ENCODE measurements around the gene BPIFA2. TPM values are rescaled to one million over a fixed set of nuclear protein-coding genes. Genes with fewer than 3 reads are reported as not detected.

BPIFA2 gene
- total and polyA plus RNA-seq, 9 of the 15 experiments (the other 6 are each of a cell fraction or from before 2014, with no cell fraction given), result not detected

DNA sequence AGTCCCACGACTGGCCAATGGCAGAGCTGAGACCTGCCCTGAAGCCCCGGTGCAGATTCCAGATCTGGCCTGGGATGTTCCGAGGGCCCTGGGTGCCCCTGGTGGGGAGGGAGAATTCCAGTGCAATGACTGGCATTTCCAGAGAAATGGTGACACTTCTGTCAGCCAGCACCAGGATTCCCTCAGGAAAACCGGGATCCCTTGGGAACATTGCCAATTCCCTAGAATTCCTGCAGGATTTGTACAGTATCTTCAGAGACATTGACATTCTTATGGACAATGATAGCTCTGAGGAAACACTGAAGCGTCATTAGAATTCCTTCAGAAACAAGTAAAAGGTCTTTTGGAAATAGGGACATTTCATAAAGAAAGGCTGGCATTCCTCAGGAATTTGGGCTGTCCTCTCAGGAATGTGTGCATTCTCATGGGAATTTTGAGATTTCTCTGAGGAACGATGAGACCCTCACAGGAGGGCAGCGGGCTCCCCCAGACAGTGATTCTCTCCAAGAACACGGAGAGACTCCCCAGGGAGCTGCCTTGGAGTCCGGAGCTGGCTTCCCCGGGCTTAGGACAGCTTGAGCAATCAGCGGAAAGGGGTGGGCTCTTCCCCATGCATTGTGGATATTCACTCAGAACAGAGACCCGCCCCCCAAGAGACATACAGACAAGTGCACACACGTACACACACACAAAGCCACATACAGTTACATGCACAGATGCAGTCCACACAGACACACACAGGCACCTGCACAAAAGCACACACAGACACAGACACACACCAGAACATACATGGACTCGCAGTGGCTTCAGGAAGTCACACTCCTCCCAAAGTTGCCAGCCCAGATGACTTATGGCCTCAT lies 35.2 kb upstream of the BPIFA2 start:
- 1% methylated on average over 14 of the region's 14 CpGs for WGBS (ENCODE audit: insufficient coverage, low coverage, missing lambda C conversion rate)
- no peaks in the 10 kb centered on the region for H3K36me3 ChIP-seq (ENCODE audit: control insufficient read depth, insufficient read depth, low read length)
- TF ChIP-seq NFRKB (IDR thresholded peaks at IDR 0.05; ENCODE audit: low read depth) (no peak), L3MBTL2 (IDR thresholded peaks at IDR 0.05) (no peak), PHF20 (IDR thresholded peaks at IDR 0.05; ENCODE audit: partially characterized antibody) (no peak), BRD9 (IDR thresholded peaks at IDR 0.05; ENCODE audit: low read depth, partially characterized antibody) (no peak)
- H4K20me1 ChIP-seq (replicated peaks; ENCODE audit: control insufficient read depth, insufficient read depth, low read length), result no peaks in the 10 kb centered on the region
- BruUV-seq (replicated peaks), result no TSS peak
- no peak overlapping the region for H3K9ac ChIP-seq (ENCODE audit: insufficient read depth in 1 of 2, low read depth in 2 of 2, low read length in 2 of 2)
- no peak for DNase-seq (ENCODE audit: extremely low read depth in 1 of 4, low spot score in 3 of 4)
- ATAC-seq, result no peak
- intact Hi-C loops (cut with micrococcal nuclease), result no loop called here
- H3K9me1 ChIP-seq (ENCODE audit: control insufficient read depth, insufficient read depth, low read length), result no peaks in the 10 kb centered on the region
- no peak overlapping the region for H3K4me2 ChIP-seq (ENCODE audit: insufficient read depth, low read length)
- H3K9me3 ChIP-seq (replicated peaks; ENCODE audit: control insufficient read depth, insufficient read depth, low read depth, low read length), result no peaks in the 10 kb centered on the region
- H2AFZ ChIP-seq (ENCODE audit: low read depth, low read length), result no peak overlapping the region
- H3K79me2 ChIP-seq (ENCODE audit: control insufficient read depth, insufficient read depth, low read length), result no peaks in the 10 kb centered on the region
- no peak for FAIRE-seq
- ChIA-PET CTCF (ENCODE audit: low intra/inter-chr PET ratio) (no interaction called here), POLR2A (no interaction called here)
- no peaks in the 10 kb centered on the region for H3K4me1 ChIP-seq (replicated peaks in 1 of 2; ENCODE audit: control insufficient read depth in 2 of 2, insufficient read depth in 2 of 2, low read length in 2 of 2)
- H3K27ac ChIP-seq (ENCODE audit: extremely low read depth, low read depth, low read length), result no peak overlapping the region
- H3K27me3 ChIP-seq (ENCODE audit: control insufficient read depth in 2 of 2, insufficient read depth in 2 of 2, low read length in 2 of 2), result peaks cover 4 to 27% of the 10 kb centered on the region in 2 experiments
- H3K4me3 ChIP-seq, result no peak overlapping the region
- in situ Hi-C loops (cut with MboI), result no loop called here

DNA sequence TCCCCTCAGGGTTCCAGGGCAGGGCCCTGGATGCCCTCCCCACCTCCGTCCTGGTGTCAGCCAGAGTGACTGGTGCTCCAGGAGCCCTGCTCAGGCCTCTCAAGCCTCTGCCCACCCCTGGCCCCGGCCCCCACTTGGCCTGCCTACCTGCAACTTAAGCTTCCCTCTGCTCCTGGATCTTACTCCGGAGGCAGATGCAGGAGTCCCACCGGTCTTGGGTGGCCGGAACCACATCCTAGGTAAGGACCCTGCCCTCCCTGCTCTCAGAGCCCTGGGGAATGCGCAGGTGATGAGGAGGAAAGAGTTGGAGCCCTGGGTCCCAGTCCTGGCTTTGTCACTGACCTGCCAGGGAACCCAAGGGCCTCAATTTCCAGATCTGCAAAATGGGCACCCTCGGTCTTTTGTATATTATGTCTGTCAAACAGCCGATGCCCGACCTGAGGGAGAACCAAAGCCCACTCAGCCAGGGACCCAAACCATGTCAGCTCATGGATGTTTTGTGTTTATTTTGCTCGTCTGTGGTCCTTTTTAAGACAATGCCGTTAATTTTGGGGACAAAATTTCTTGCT lies 34.5 kb upstream of the BPIFA2 start:
- Histone ChIP-seq H4K20me1 (replicated peaks; ENCODE audit: control insufficient read depth, insufficient read depth, low read length) (no peaks in the 10 kb centered on the region), H3K4me2 (ENCODE audit: insufficient read depth, low read length) (no peak overlapping the region), H3K36me3 (ENCODE audit: control insufficient read depth, insufficient read depth, low read length) (no peaks in the 10 kb centered on the region), H3K4me3 (no peak overlapping the region), H3K27me3 (ENCODE audit: control insufficient read depth in 2 of 2, insufficient read depth in 2 of 2, low read length in 2 of 2) (peaks cover 3 to 27% of the 10 kb centered on the region in 2 experiments; a peak in 4 of 5 replicates), H3K9ac (ENCODE audit: insufficient read depth in 1 of 2, low read depth in 2 of 2, low read length in 2 of 2) (no peak overlapping the region), H3K4me1 (replicated peaks in 1 of 2; ENCODE audit: control insufficient read depth in 2 of 2, insufficient read depth in 2 of 2, low read length in 2 of 2) (no peaks in the 10 kb centered on the region), H3K9me3 (replicated peaks; ENCODE audit: control insufficient read depth, insufficient read depth, low read depth, low read length) (no peaks in the 10 kb centered on the region), H3K79me2 (ENCODE audit: control insufficient read depth, insufficient read depth, low read length) (no peaks in the 10 kb centered on the region), H2AFZ (ENCODE audit: low read depth, low read length) (no peak overlapping the region), H3K9me1 (ENCODE audit: control insufficient read depth, insufficient read depth, low read length) (no peaks in the 10 kb centered on the region), H3K27ac (ENCODE audit: extremely low read depth, low read depth, low read length) (no peak overlapping the region)
- BruUV-seq (replicated peaks), result no TSS peak
- ChIA-PET POLR2A (no interaction called here), CTCF (ENCODE audit: low intra/inter-chr PET ratio) (no interaction called here)
- DNase-seq (ENCODE audit: extremely low read depth in 1 of 4, low spot score in 3 of 4) (no peak), FAIRE-seq (no peak), ATAC-seq (no peak)
- in situ Hi-C loops (cut with MboI), result no loop called here
- intact Hi-C loops (cut with micrococcal nuclease), result no loop called here
- 5% methylated on average over 11 of the region's 11 CpGs for WGBS (ENCODE audit: insufficient coverage, low coverage, missing lambda C conversion rate)
- TF ChIP-seq RHOXF2B (CRISPR knock-in tag; conservative IDR thresholded peaks at IDR 0.05) (no peak), ZNF23 (CRISPR knock-in tag; IDR thresholded peaks at IDR 0.05) (no peak), MTA1 (IDR thresholded peaks at IDR 0.05; ENCODE audit: borderline replicate concordance) (no peak), ZNF431 (CRISPR knock-in tag; IDR thresholded peaks at IDR 0.05) (no peak), SOX6 (IDR thresholded peaks at IDR 0.05) (no peak), RBBP5 (IDR thresholded peaks at IDR 0.05; ENCODE audit: borderline replicate concordance, insufficient read depth, low read length, poor library complexity, severe bottlenecking) (no peak)
